Hematopoietic multipotent progenitor cell (in vitro differentiated cells): Measurements from ENCODE around the gene CSNK1A1. TPM values are rescaled to one million over a fixed set of nuclear protein-coding genes. Genes with fewer than 3 reads are reported as not detected.
"Not testable (repeated sequence)": the region's sequence is repeated elsewhere in the genome, so short reads cannot be mapped to it uniquely, and the experiment has no call there.

Experiments
- DNase-seq, 3 donors: peaks; one replicate each; pipeline ENCODE4 v3.0.0-alpha.2; 2011 to 2015; ENCODE audit warnings: low read depth in 2 of 3, low spot score in 2 of 3
- total RNA-seq: library from RNA; depleted of rRNA; stranded (reverse); fragments of >200 nt; gene quantifications from one replicate; pipeline ENCODE4 v1.2.3, GENCODE V29; 2012

The CSNK1A1 gene
- total RNA-seq, 1 donor: 116 TPM

- DNase-seq: peak in 1 of 3 donors; percentile 31
These were observed 86.3 kb downstream of the CSNK1A1 start for GRCh38 chr5:149464796-149465489.

GRCh38 chr5:149461907-149462306, 89.3 kb downstream of the CSNK1A1 start:
- DNase-seq: not testable (repeated sequence)

GRCh38 chr5:149459891-149460290, 91.3 kb downstream of the CSNK1A1 start:
- DNase-seq: no peak

- no peak for DNase-seq
These were observed 93.9 kb downstream of the CSNK1A1 start for GRCh38 chr5:149457393-149457763.

- DNase-seq: peak in 2 of 3 donors; percentile 52 to 77
These were observed 94.4 kb downstream of the CSNK1A1 start for GRCh38 chr5:149456597-149457392.

- no peak for DNase-seq
These were observed 95.3 kb downstream of the CSNK1A1 start for GRCh38 chr5:149455889-149456409.

GRCh38 chr5:149453618-149454415, 97.4 kb downstream of the CSNK1A1 start:
- no peak for DNase-seq

GRCh38 chr5:149452665-149453617, 98.3 kb downstream of the CSNK1A1 start:
- DNase-seq: no peak

GRCh38 chr5:149452007-149452664, 99.1 kb downstream of the CSNK1A1 start:
- peak in 1 of 3 donors; percentile 30 for DNase-seq

- no peak for DNase-seq
These were observed 101.0 kb downstream of the CSNK1A1 start for GRCh38 chr5:149450199-149450598.

- DNase-seq: peak in 1 of 3 donors; percentile 23
These were observed 102.2 kb downstream of the CSNK1A1 start for GRCh38 chr5:149448831-149449714.

GRCh38 chr5:149448431-149448830, 102.8 kb downstream of the CSNK1A1 start:
- no peak for DNase-seq

GRCh38 chr5:149447373-149448367, 103.6 kb downstream of the CSNK1A1 start:
- DNase-seq: no peak

GRCh38 chr5:149446794-149447193, 104.4 kb downstream of the CSNK1A1 start:
- DNase-seq: not testable (repeated sequence)

GRCh38 chr5:149445739-149446369, 105.4 kb downstream of the CSNK1A1 start:
- peak in 1 of 3 donors; percentile 44 for DNase-seq

GRCh38 chr5:149445343-149445738, 105.9 kb downstream of the CSNK1A1 start:
- no peak for DNase-seq

- not testable (repeated sequence) for DNase-seq
These were observed 106.8 kb downstream of the CSNK1A1 start for GRCh38 chr5:149444430-149444829.
